8988T (cell line): ENCODE measurements around the gene DSTN.
"Not testable (repeated sequence)": the region's sequence is repeated elsewhere in the genome, so short reads cannot be mapped to it uniquely, and the experiment has no call there.

Source experiments
- DNase-seq: peaks from one replicate; pipeline ENCODE4 v3.0.0; 2011

DSTN gene

DNA sequence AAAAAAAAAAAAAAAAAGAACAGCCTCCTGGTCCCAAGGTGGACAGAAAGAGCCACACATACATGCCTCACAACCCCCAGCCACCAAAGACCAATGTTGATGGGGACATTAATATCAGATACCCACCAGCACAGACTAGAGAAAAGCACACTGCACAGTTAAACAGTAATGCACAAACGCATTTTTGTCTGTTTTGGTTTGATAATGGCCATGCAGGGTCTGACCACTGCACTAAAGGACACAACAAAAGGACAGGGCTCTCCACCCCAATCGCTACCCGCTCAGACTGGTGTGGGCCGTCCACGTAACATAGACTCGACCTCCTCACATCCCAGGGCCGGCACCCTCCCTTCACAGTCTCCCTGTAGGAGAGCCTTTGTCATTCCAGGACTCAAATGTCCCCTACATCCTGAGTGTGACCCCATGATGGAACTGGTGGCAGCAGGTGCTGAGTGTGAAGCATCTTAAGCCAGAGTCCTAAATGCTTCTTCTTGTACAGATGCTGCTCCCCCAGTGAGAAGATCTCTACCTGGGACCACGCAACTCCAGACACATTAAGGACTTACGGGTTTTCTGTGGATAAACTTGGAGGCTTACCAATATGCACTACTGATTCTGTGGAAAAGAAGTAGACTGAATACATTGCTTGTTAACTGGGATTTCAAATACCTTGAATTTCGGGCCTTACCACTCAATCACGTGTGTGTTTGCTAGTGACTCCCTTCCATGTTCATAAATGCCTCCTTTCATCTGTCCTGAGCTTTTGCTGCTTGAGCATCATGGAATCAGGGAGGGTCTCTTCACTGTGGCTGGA lies 84.2 kb downstream of the DSTN start:
- no peak for DNase-seq

DNA sequence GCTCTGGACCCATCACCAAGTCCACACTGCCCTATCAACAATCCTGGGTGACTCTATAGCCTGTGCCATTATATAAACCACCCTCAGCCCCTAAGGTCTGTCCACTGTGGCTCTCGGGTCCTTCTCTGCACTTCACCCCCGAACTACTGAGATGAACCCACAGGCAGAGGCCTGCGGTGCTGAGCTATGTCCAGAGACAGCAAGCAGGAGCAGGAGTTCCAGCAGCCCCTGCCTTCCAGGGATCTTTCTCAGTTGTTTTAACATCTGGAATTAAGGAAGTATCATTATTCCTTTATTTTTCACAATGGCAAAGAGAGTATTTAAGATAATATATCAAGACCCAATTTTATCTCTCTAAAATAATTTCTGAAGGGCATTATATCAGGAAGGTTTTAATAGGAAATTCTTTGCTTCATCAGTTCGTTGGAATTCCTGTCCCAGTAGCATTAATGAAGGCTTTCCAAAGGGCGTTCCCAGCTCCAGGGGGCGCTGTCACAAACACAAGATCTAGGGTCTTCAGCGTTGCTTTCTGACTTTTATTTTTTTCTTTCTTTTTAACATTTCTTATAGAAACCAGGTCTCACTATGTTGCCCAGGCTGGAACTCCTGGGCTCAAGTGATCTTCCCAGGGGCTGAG lies 84.9 kb downstream of the DSTN start:
- DNase-seq, result no peak

GRCh38 chr20:17655286-17655651 lies 85.4 kb downstream of the DSTN start:
- no peak for DNase-seq

- DNase-seq, result no peak
These were observed 86.1 kb downstream of the DSTN start for GRCh38 chr20:17655865-17656479.

- DNase-seq, result no peak
These were observed 87.4 kb downstream of the DSTN start for GRCh38 chr20:17657079-17657825.

- DNase-seq, result no peak
These were observed 88.2 kb downstream of the DSTN start for GRCh38 chr20:17657898-17658647.

- no peak for DNase-seq
These were observed 88.7 kb downstream of the DSTN start for GRCh38 chr20:17658648-17658993.

- DNase-seq, result not testable (repeated sequence)
These were observed 89.5 kb downstream of the DSTN start for GRCh38 chr20:17659344-17659743.
